NCI-H1105 treated with DMSO at 0.1 percent for 48 hours (cell line): Measurements from ENCODE around the gene COASY.
"Not testable (repeated sequence)": the region's sequence is repeated elsewhere in the genome, so short reads cannot be mapped to it uniquely, and the experiment has no call there.

Source experiments
- DNase-seq: peaks from one replicate; lab custom pipeline; 2025; lab: John Stamatoyannopoulos, UW

COASY gene

GRCh38 chr17:42553161-42553818 lies 8.7 kb upstream of the COASY start:
- DNase-seq: no peak

- DNase-seq: no peak
Observed at GRCh38 chr17:42553866-42554249, 8.1 kb upstream of the COASY start.

DNA sequence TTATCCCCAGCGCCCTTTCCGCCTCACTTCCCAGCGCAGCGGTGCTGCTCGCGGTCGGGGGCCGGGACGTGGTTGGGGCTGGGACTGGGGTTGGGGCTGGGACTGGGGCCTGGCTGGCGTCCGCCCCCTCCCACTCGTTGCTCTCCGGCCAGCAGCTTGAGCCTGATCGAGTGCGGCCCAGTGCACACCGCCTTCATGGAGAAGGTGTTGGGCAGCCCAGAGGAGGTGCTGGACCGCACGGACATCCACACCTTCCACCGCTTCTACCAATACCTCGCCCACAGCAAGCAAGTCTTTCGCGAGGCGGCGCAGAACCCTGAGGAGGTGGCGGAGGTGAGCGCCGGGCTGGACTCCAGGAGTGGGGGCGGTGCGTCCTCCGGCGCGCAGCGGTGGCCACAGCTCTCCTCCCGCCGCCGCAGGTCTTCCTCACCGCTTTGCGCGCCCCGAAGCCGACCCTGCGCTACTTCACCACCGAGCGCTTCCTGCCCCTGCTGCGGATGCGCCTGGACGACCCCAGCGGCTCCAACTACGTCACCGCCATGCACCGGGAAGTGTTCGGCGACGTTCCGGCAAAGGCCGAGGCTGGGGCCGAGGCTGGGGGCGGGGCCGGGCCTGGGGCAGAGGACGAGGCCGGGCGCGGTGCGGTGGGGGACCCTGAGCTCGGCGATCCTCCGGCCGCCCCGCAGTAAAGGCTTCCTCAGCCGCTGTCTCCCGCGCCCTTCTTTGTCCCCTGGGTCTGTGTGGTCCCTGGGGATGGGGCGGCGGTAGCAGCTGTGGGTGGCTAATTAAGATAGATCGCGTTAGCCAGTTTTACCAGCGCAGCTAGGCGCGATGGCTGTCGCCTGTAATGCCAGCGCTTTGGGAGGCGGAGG lies 7.5 kb upstream of the COASY start:
- DNase-seq: peak; percentile 71

- no peak for DNase-seq
Observed at GRCh38 chr17:42555122-42555622, 6.8 kb upstream of the COASY start.

GRCh38 chr17:42555961-42556617 lies 5.9 kb upstream of the COASY start:
- not testable (repeated sequence) for DNase-seq

GRCh38 chr17:42559075-42559474 lies 2.9 kb upstream of the COASY start:
- peak; percentile 6 for DNase-seq

- no peak for DNase-seq
Observed at GRCh38 chr17:42560246-42560645, 1.7 kb upstream of the COASY start.

DNA sequence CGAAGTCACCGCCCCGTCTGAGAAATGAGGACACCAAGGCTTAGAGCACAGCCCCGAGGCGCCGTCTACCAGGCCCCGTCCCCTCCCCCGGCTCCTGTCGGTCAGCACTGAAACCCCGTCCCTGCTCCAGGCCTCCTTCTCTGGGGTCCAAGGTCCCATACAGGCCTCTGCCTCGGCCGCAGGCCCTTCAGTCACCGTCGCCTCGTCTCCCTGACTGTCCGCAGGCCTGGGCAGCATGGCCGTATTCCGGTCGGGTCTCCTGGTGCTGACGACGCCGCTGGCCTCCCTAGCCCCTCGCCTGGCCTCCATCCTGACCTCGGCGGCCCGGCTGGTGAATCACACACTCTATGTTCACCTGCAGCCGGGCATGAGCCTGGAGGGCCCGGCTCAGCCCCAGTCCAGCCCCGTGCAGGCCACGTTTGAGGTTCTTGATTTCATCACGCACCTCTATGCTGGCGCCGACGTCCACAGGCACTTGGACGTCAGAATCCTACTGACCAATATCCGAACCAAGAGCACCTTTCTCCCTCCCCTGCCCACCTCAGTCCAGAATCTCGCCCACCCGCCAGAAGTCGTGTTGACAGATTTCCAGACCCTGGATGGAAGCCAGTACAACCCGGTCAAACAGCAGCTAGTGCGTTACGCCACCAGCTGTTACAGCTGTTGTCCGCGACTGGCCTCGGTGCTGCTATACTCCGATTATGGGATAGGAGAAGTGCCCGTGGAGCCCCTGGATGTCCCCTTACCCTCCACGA lies 617 bp downstream of the COASY start:
- no peak for DNase-seq

DNA sequence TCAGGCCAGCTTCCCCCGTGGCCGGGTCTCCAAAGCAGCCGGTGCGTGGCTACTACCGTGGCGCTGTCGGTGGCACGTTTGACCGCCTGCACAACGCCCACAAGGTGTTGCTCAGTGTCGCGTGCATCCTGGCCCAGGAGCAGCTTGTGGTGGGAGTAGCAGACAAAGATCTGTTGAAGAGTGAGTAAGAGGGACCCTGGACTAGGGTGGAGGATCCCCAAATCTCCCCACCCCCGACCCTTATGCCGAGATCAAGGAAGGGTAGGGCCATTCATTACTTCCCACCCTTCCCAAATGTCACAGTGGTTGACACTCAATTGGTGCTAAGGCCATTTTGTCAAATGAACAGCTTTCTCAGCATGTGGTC lies 1.2 kb downstream of the COASY start:
- DNase-seq: no peak

DNA sequence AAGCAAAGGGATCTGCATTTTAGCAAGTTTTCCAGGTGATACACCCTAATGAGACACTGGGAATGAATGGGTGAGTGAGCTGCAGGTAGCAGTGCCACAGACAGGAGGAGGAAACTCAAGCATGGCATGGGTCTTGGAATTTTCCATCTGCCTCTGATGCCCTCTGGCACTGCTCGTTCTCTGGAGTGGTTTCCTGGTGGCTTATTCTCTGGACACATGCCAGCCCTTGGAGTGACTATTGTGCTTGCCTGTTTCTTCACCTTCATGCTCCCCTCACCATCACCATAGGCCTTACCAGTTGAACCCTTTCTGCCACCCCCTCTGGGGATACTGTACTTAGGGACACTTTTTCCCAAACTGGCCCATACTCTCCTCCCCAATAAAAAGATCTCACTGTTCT lies 1.6 kb downstream of the COASY start:
- peak; percentile 13 for DNase-seq

DNA sequence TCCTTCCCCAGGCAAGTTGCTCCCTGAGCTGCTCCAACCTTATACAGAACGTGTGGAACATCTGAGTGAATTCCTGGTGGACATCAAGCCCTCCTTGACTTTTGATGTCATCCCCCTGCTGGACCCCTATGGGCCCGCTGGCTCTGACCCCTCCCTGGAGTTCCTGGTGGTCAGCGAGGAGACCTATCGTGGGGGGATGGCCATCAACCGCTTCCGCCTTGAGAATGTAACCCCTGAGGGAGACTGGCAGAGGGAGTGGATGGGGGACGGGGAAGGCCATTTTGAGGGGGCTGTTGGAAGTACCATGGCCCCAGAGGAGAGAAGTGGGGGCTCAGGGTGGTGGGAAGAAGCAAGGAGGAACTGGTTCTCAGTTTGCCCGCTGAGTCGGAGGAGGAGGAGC lies 2.0 kb downstream of the COASY start:
- no peak for DNase-seq

DNA sequence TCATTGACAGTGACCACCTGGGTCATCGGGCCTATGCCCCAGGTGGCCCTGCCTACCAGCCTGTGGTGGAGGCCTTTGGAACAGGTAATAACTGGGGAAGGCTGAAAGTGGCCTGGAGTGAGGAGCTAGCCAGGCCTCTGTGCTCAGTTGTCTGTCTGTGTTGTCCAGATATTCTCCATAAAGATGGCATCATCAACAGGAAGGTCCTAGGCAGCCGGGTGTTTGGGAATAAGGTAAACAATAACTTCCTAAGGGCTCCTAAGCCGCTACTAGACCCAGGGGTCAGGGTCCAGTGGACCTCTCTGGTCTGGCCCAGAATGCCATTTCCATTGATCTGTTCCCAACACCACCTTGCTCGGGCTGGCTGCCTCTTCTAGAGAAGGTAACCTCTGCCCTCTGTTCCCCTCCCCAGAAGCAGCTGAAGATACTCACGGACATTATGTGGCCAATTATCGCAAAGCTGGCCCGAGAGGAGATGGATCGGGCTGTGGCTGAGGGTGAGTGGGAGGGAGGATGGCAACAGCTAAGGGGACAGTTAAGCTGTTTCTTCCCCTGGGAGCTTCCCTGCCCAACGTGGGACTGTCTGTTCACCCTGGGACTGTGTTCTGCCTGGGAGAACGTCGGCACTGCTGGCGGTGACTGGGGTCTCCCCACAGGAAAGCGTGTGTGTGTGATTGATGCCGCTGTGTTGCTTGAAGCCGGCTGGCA lies 3.0 kb downstream of the COASY start:
- no peak for DNase-seq

GRCh38 chr17:42565523-42566214 lies 3.7 kb downstream of the COASY start:
- DNase-seq: no peak

- DNase-seq: no peak
Observed at GRCh38 chr17:42566215-42566882, 4.4 kb downstream of the COASY start.

DNA sequence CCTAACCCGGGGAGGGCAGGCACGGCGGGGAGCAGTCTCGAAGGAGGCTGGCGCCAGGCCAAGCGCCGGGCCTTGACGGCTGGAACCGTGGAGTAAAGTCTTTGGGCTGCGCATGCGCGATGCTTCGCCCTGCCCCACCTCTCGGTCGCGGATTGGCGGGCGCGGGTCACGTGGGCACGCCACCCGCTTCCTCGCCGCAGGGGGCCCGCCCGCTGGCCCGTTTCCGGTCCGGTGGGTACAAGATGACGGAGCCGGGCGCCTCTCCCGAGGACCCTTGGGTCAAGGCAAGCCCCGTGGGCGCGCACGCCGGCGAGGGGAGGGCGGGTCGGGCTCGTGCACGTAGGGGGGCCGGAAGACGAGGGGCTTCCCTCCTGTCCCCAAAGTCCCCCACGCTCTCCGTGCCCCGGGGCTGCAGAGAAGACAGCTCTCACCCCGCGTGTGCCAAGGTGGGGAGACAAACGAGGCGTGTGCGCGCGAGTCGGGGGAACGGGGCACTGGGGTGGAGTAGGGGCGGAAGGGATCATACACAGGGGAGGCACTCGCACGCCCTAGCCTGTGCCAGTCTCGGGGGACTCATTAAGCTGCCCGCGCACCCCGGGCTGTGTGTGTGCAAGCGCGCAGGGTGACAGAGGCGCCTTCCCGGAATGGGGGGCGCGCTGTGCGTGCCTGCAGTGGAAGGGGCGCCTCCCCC lies 5.1 kb downstream of the COASY start, which contains the start of gene MLX:
Gene MLX, plus strand, starts transcription at position 218 of the 691 bp plus-strand sequence. Its CDS starts 25 bp downstream, at position 243.
- DNase-seq: peak; percentile 87

GRCh38 chr17:42568341-42569111 lies 6.6 kb downstream of the COASY start:
- DNase-seq: no peak

GRCh38 chr17:42571435-42572225 lies 9.7 kb downstream of the COASY start:
- no peak for DNase-seq

DNA sequence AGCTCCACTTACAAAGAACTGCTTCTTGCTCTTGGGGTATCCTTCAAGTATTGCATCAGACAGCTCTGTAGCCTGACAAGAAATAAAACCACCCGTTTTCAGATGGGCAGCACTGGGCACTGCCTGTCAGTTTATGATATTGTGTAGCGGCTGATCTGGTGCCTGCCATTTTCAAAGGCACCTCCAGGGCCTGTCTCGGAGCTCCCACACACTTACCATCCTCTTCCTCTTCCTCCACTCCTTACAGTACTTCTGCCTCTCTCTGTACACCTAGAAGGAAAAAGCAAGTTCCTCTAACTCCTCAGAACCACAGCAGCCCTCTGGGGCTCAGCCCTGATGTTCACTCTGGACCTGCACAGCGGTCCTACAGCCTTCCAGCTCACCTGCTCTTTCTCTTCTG lies 11.1 kb downstream of the COASY start:
- no peak for DNase-seq
